ENCODE data around the gene GSTA5.
"Not testable (repeated sequence)": the region's sequence is repeated elsewhere in the genome, so short reads cannot be mapped to it uniquely, and the experiment has no call there.

Gene GSTA5

GRCh38 chr6:52877786-52878185, 37.2 kb upstream of the GSTA5 start:
- no peaks in the 10 kb centered on the region for H3K4me1 ChIP-seq
- no peak for TF ChIP-seq CTCF (IDR thresholded peaks at IDR 0.05; ENCODE audit: low read depth, low read length)
- no peak for DNase-seq
- H3K36me3 ChIP-seq: no peaks in the 10 kb centered on the region
- no peaks in the 10 kb centered on the region for H3K9me3 ChIP-seq
- H3K4me3 ChIP-seq (ENCODE audit: low read depth, low read length): no peak overlapping the region
- H3K27me3 ChIP-seq: no peaks in the 10 kb centered on the region

GRCh38 chr6:52877168-52877567, 36.6 kb upstream of the GSTA5 start:
- no peak for TF ChIP-seq CTCF (IDR thresholded peaks at IDR 0.05; ENCODE audit: low read depth, low read length)
- no peak for DNase-seq
- Histone ChIP-seq H3K4me1 (no peaks in the 10 kb centered on the region), H3K9me3 (no peaks in the 10 kb centered on the region), H3K4me3 (ENCODE audit: low read depth, low read length) (no peak overlapping the region), H3K36me3 (no peaks in the 10 kb centered on the region), H3K27me3 (no peaks in the 10 kb centered on the region)

- TF ChIP-seq CTCF (IDR thresholded peaks at IDR 0.05; ENCODE audit: low read depth, low read length): no peak
Measured at GRCh38 chr6:52876056-52876787, 35.6 kb upstream of the GSTA5 start.

GRCh38 chr6:52872031-52872430, 31.4 kb upstream of the GSTA5 start:
- H3K4me3 ChIP-seq (ENCODE audit: low read depth, low read length): no peak overlapping the region
- no peaks in the 10 kb centered on the region for H3K36me3 ChIP-seq
- DNase-seq: no peak
- H3K9me3 ChIP-seq: no peaks in the 10 kb centered on the region
- H3K4me1 ChIP-seq: no peaks in the 10 kb centered on the region
- H3K27me3 ChIP-seq: no peaks in the 10 kb centered on the region
- TF ChIP-seq CTCF (IDR thresholded peaks at IDR 0.05; ENCODE audit: low read depth, low read length): no peak

More at GRCh38 chr6:52876056-52876787, 35.6 kb upstream of the GSTA5 start:
- H3K4me1 ChIP-seq: no peaks in the 10 kb centered on the region
- no peaks in the 10 kb centered on the region for H3K36me3 ChIP-seq
- no peaks in the 10 kb centered on the region for H3K27me3 ChIP-seq
- no peaks in the 10 kb centered on the region for H3K9me3 ChIP-seq
- H3K4me3 ChIP-seq (ENCODE audit: low read depth, low read length): no peak overlapping the region
- no peak for DNase-seq

GRCh38 chr6:52871621-52872020, 31.0 kb upstream of the GSTA5 start:
- no peaks in the 10 kb centered on the region for H3K27me3 ChIP-seq
- TF ChIP-seq CTCF (IDR thresholded peaks at IDR 0.05; ENCODE audit: low read depth, low read length): no peak
- H3K36me3 ChIP-seq: no peaks in the 10 kb centered on the region
- H3K4me3 ChIP-seq (ENCODE audit: low read depth, low read length): no peak overlapping the region
- H3K4me1 ChIP-seq: no peaks in the 10 kb centered on the region
- DNase-seq: no peak
- no peaks in the 10 kb centered on the region for H3K9me3 ChIP-seq

GRCh38 chr6:52870335-52871091, 29.9 kb upstream of the GSTA5 start:
- not testable (repeated sequence) for H3K36me3 ChIP-seq; H3K9me3 ChIP-seq; H3K27me3 ChIP-seq; H3K4me3 ChIP-seq (ENCODE audit: low read depth, low read length); H3K4me1 ChIP-seq; DNase-seq

GRCh38 chr6:52868899-52869298, 28.3 kb upstream of the GSTA5 start:
- not testable (repeated sequence) for H3K4me1 ChIP-seq; H3K9me3 ChIP-seq; H3K4me3 ChIP-seq (ENCODE audit: low read depth, low read length); DNase-seq; H3K27me3 ChIP-seq; H3K36me3 ChIP-seq

Measured in BE2C (cell line).